IMR-90 (cell line): Measurements from ENCODE around the gene HAUS7.

ENCODE experiments used
- BHLHE40 ChIP-seq: fragments of 150-350 bp; IDR thresholded peaks from 2 replicates; pipeline ENCODE4 v1.6.1; 2016; ENCODE audit warnings: mild to moderate bottlenecking, low read depth, low read length
- CEBPB ChIP-seq: IDR thresholded peaks from 2 replicates; pipeline ENCODE4 v1.6.1; 2012; ENCODE audit warnings: low read depth, low read length, improper control_type of control experiment
- CHD1 ChIP-seq: IDR thresholded peaks from 2 replicates; pipeline ENCODE4 v1.6.1; 2012; ENCODE audit warnings: low read depth, low read length, improper control_type of control experiment
- CTCF ChIP-seq: conservative IDR thresholded peaks from 2 replicates; pipeline ENCODE4 v1.5.1; 2012; ENCODE audit warnings: mild to moderate bottlenecking, low read depth, low read length, improper control_type of control experiment
- FOS ChIP-seq: fragments of 150-350 bp; IDR thresholded peaks from 2 replicates; pipeline ENCODE4 v1.6.1; 2016; ENCODE audit warnings: low read depth, low read length
- MAFK ChIP-seq: IDR thresholded peaks from 2 replicates; pipeline ENCODE4 v1.6.1; 2012; ENCODE audit warnings: low read depth, low read length, improper control_type of control experiment
- MAZ ChIP-seq: IDR thresholded peaks from 2 replicates; pipeline ENCODE4 v1.6.1; 2012; ENCODE audit warnings: low read depth, mild to moderate bottlenecking, low read length, improper control_type of control experiment, moderate library complexity, borderline replicate concordance
- MXI1 ChIP-seq: IDR thresholded peaks from 2 replicates; pipeline ENCODE4 v1.6.1; 2012; ENCODE audit warnings: low read depth, mild to moderate bottlenecking, low read length, moderate library complexity, borderline replicate concordance
- POLR2A ChIP-seq: IDR thresholded peaks from 2 replicates; pipeline ENCODE4 v1.6.1; 2012; ENCODE audit warnings: mild to moderate bottlenecking, low read depth, low read length
- RAD21 ChIP-seq: IDR thresholded peaks from 2 replicates; pipeline ENCODE4 v1.6.1; 2012; ENCODE audit warnings: low read length, improper control_type of control experiment
- RCOR1 ChIP-seq: IDR thresholded peaks from 2 replicates; pipeline ENCODE4 v1.6.1; 2012; ENCODE audit warnings: mild to moderate bottlenecking, low read length, improper control_type of control experiment; ENCODE audit not compliant: insufficient replicate concordance
- USF2 ChIP-seq: fragments of 150-350 bp; IDR thresholded peaks from 2 replicates; pipeline ENCODE4 v1.6.1; 2017; ENCODE audit warnings: mild to moderate bottlenecking, antibody characterized with exemption, low read length, low read depth

GRCh38 chrX:153456704-153457103, 13.7 kb downstream of the HAUS7 start:
- TF ChIP-seq CTCF, result no peak
- no peak for TF ChIP-seq POLR2A
- no peak for TF ChIP-seq CEBPB
- no peak for TF ChIP-seq MXI1
- no peak for TF ChIP-seq FOS
- TF ChIP-seq RAD21, result no peak
- no peak for TF ChIP-seq CHD1
- no peak for TF ChIP-seq MAZ
- no peak for TF ChIP-seq USF2
- no peak for TF ChIP-seq BHLHE40
- TF ChIP-seq RCOR1, result no peak
- no peak for TF ChIP-seq MAFK
